Parathyroid adenoma (tissue), 2 donors: ENCODE data around the gene TRIM63.

Source experiments
- H2AFZ ChIP-seq: fragments of 300-600 bp; sonication (generic); one replicate; pipeline ENCODE4 v1.7.0; 2017; ENCODE audit warnings: antibody characterized with exemption, mild to moderate bottlenecking
- H3K27ac ChIP-seq: fragments of 300-600 bp; sonication (generic); one replicate; pipeline ENCODE4 v1.7.0; 2017
- H3K27me3 ChIP-seq: fragments of 300-600 bp; sonication (generic); one replicate; pipeline ENCODE4 v1.7.0; 2017; ENCODE audit warnings: low read length; ENCODE audit not compliant: control insufficient read depth, insufficient read depth
- H3K36me3 ChIP-seq: fragments of 300-600 bp; sonication (generic); one replicate; pipeline ENCODE4 v1.7.0; 2017; ENCODE audit warnings: low read length; ENCODE audit not compliant: control insufficient read depth, insufficient read depth
- H3K4me1 ChIP-seq: fragments of 300-600 bp; sonication (generic); one replicate; pipeline ENCODE4 v1.7.0; 2017; ENCODE audit warnings: control low read depth
- H3K4me2 ChIP-seq: fragments of 300-600 bp; sonication (generic); one replicate; pipeline ENCODE4 v1.7.0; 2017; ENCODE audit warnings: low read length
- H3K4me3 ChIP-seq: fragments of 300-600 bp; sonication (generic); one replicate; pipeline ENCODE4 v1.7.0; 2017; ENCODE audit warnings: low read depth, low read length
- H3K79me2 ChIP-seq: fragments of 300-600 bp; sonication (generic); one replicate; pipeline ENCODE4 v1.7.0; 2017; ENCODE audit warnings: control low read depth
- H3K9ac ChIP-seq: fragments of 300-600 bp; sonication (generic); one replicate; pipeline ENCODE4 v1.7.0; 2017; ENCODE audit warnings: mild to moderate bottlenecking
- H3K9me3 ChIP-seq: fragments of 300-600 bp; sonication (generic); one replicate; pipeline ENCODE4 v1.7.0; 2017; ENCODE audit warnings: low read length; ENCODE audit not compliant: control insufficient read depth
- CTCF ChIP-seq: fragments of 300-600 bp; sonication (generic); IDR thresholded peaks from one replicate; pipeline ENCODE4 v1.7.0; 2017; ENCODE audit warnings: antibody characterized with exemption, mild to moderate bottlenecking
- donor health status: primary hyperparathyroidism.

The TRIM63 gene

GRCh38 chr1:26034504-26035202 is 32.8 kb downstream of the TRIM63 start:
- H3K4me3 ChIP-seq, result peak overlapping the region; percentile 91
- H3K4me1 ChIP-seq, result peaks cover 4% of the 10 kb centered on the region
- H2AFZ ChIP-seq, result peak overlapping the region; percentile 99
- no peak for TF ChIP-seq CTCF
- no peaks in the 10 kb centered on the region for H3K79me2 ChIP-seq
- H3K4me2 ChIP-seq, result peak overlapping the region; percentile 100
- H3K27me3 ChIP-seq, result no peaks in the 10 kb centered on the region
- no peaks in the 10 kb centered on the region for H3K9me3 ChIP-seq
- no peak overlapping the region for H3K27ac ChIP-seq
- no peaks in the 10 kb centered on the region for H3K36me3 ChIP-seq
- no peak overlapping the region for H3K9ac ChIP-seq

DNA sequence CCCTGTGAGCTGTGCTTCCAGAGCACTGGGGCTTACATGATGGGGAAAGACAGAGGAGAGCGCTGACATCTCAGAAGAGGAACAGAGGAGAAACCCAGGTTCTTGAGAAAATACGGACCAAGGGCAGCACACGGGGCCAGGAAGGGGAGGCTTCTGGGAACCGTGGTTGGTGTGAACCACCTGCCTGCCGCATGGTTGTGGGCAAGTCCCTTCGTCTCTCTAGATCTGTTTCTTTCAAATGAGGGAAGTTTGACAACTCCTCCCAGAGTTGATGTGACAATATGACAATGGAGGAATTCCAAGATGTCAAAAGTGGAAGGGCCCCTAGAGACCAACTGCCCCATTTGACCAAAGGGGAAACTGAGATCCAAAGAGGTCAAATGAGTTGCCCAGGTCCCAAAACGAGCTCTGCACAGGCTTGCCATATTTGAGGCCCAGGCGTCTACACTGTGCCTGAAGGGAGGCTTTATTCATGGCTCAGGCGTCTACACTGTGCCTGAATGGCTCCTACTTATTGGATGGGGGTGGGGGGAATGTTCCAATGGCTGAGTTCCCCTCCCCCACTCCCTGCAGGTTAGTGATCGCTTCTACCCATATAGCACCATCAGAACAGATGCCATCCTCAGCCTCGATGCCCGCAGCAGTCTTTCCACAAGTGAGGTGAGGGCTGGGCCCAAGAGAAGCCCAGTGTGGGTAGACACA is 34.6 kb downstream of the TRIM63 start:
- Histone ChIP-seq H3K27ac (no peak overlapping the region), H3K9me3 (no peaks in the 10 kb centered on the region), H3K36me3 (no peaks in the 10 kb centered on the region), H3K79me2 (no peaks in the 10 kb centered on the region), H3K4me2 (no peak overlapping the region), H3K4me1 (peaks cover 4% of the 10 kb centered on the region), H3K4me3 (no peak overlapping the region), H3K9ac (no peak overlapping the region), H2AFZ (no peak overlapping the region), H3K27me3 (no peaks in the 10 kb centered on the region)
- TF ChIP-seq CTCF, result no peak

- no peak for TF ChIP-seq CTCF
- Histone ChIP-seq H3K36me3 (no peaks in the 10 kb centered on the region), H3K4me2 (no peak overlapping the region), H3K9ac (no peak overlapping the region), H3K27me3 (no peaks in the 10 kb centered on the region), H3K4me1 (peaks cover 4% of the 10 kb centered on the region), H2AFZ (no peak overlapping the region), H3K4me3 (no peak overlapping the region), H3K9me3 (no peaks in the 10 kb centered on the region), H3K27ac (no peak overlapping the region), H3K79me2 (no peaks in the 10 kb centered on the region)
Measured at GRCh38 chr1:26031611-26032220, 35.7 kb downstream of the TRIM63 start.

- Histone ChIP-seq H2AFZ (no peak overlapping the region), H3K36me3 (no peaks in the 10 kb centered on the region), H3K9ac (no peak overlapping the region), H3K4me3 (no peak overlapping the region), H3K27ac (no peak overlapping the region), H3K79me2 (no peaks in the 10 kb centered on the region), H3K4me2 (no peak overlapping the region), H3K9me3 (no peaks in the 10 kb centered on the region), H3K4me1 (peaks cover 2% of the 10 kb centered on the region), H3K27me3 (no peaks in the 10 kb centered on the region)
- no peak for TF ChIP-seq CTCF
Measured at GRCh38 chr1:26031196-26031595, 36.2 kb downstream of the TRIM63 start.
